Vagina (tissue), 2 donors: Measurements from ENCODE around the gene DDX10. TPM values are rescaled to one million over a fixed set of nuclear protein-coding genes. Genes with fewer than 3 reads are reported as not detected.

ENCODE experiments used
- DNase-seq, 2 donors: peaks; one replicate each; pipeline ENCODE4 v3.0.0-alpha.2; 2017; ENCODE audit errors: extremely low spot score in 2 of 2
- H3K27ac ChIP-seq: fragments of 200-600 bp; sonication (generic); one replicate; pipeline ENCODE4 v1.5.1; 2019
- H3K27me3 ChIP-seq: fragments of 200-600 bp; sonication (generic); one replicate; pipeline ENCODE4 v1.5.1; 2019
- H3K36me3 ChIP-seq, 2 donors: fragments of 200-600 bp; sonication (generic); one replicate each; pipeline ENCODE4 v1.5.1; 2017 to 2019
- H3K4me1 ChIP-seq: fragments of 200-600 bp; sonication (generic); one replicate; pipeline ENCODE4 v1.5.1; 2019
- H3K4me3 ChIP-seq, 2 donors: fragments of 200-600 bp; sonication (generic); 1 replicate in 1 of 2; 2 replicates in 1 of 2; pipeline ENCODE4 v1.5.1; 2016 to 2019
- H3K9me3 ChIP-seq: fragments of 200-600 bp; sonication (generic); one replicate; pipeline ENCODE4 v1.5.1; 2019
- CTCF ChIP-seq, 3 experiments: fragments of 450-650 bp in 2 of 3; fragments of 200-600 bp in 1 of 3; sonication (generic) in 1 of 3; IDR thresholded peaks; one replicate each; pipeline ENCODE4 v1.5.1; 2017 to 2019; ENCODE audit warnings: antibody characterized with exemption in 3 of 3, mild to moderate bottlenecking in 2 of 3, moderate library complexity in 2 of 3
- POLR2A ChIP-seq, 2 donors: fragments of 450-650 bp; IDR thresholded peaks; one replicate each; pipeline ENCODE4 v1.6.1; 2017; ENCODE audit warnings: antibody characterized with exemption in 2 of 2, mild to moderate bottlenecking in 2 of 2, moderate library complexity in 2 of 2
- POLR2AphosphoS5 ChIP-seq, 2 donors: sonication (generic); formaldehyde crosslinking; IDR thresholded peaks; one replicate each; pipeline ENCODE4 v1.9.0; 2017; ENCODE audit warnings: antibody characterized with exemption in 2 of 2, mild to moderate bottlenecking in 2 of 2, low read depth in 1 of 2; ENCODE audit not compliant: insufficient read depth in 1 of 2
- intact Hi-C: fragments of 100-400 bp; cut with DNase I; formaldehyde crosslinking; loops from one replicate; pipeline ENCODE4 v1.15.1; 2023
- total RNA-seq: library from RNA; depleted of rRNA; stranded (reverse); fragments of >200 nt; gene quantifications from one replicate; pipeline ENCODE4 v1.2.3, GENCODE V29; 2016

DDX10 gene
- total RNA-seq, 1 donor from 2014 or later = 23.8 TPM

GRCh38 chr11:108931168-108931567 lies 266.3 kb downstream of the DDX10 start:
- Histone ChIP-seq H3K9me3 (no peaks in the 10 kb centered on the region), H3K4me1 (no peaks in the 10 kb centered on the region), H3K27ac (no peak overlapping the region), H3K27me3 (no peaks in the 10 kb centered on the region), H3K4me3 (no peak overlapping the region), H3K36me3 (no peaks in the 10 kb centered on the region)
- TF ChIP-seq CTCF (IDR thresholded peaks at IDR 0.05) (no peak), POLR2AphosphoS5 (IDR thresholded peaks at IDR 0.05; ENCODE audit: insufficient read depth in 1 of 2, low read depth in 1 of 2) (no peak), POLR2A (IDR thresholded peaks at IDR 0.05) (no peak)
- no peak for DNase-seq
- intact Hi-C loops = no loop called here

DNA sequence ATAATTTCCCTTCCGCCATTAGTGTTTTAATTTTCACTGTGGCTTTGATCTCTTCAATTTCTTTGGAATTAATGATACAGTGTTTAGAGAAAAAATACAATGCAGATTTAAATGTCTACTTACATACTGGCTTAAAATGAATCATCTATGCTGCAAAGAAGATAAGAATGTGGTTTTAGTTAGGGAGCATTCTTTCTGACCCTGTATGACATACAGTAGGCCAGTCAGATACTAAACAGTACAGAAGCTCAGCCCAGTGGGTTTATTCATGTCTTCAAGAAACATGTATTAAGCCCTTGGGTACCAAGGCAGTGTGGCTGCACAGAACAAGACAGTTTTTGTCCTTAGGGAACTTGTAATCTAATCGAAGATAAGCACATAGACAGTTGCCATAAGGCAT lies 268.8 kb downstream of the DDX10 start:
- intact Hi-C loops = no loop called here
- Histone ChIP-seq H3K36me3 (no peaks in the 10 kb centered on the region), H3K27me3 (no peaks in the 10 kb centered on the region), H3K4me3 (no peak overlapping the region), H3K9me3 (no peaks in the 10 kb centered on the region), H3K4me1 (no peaks in the 10 kb centered on the region), H3K27ac (no peak overlapping the region)
- DNase-seq = no peak
- TF ChIP-seq POLR2A (IDR thresholded peaks at IDR 0.05) = no peak
- TF ChIP-seq CTCF (IDR thresholded peaks at IDR 0.05) = no peak
- no peak for TF ChIP-seq POLR2AphosphoS5 (IDR thresholded peaks at IDR 0.05; ENCODE audit: insufficient read depth in 1 of 2, low read depth in 1 of 2)

- TF ChIP-seq POLR2AphosphoS5 (IDR thresholded peaks at IDR 0.05; ENCODE audit: insufficient read depth in 1 of 2, low read depth in 1 of 2) (no peak), POLR2A (IDR thresholded peaks at IDR 0.05) (no peak), CTCF (IDR thresholded peaks at IDR 0.05) (no peak)
- H3K27ac ChIP-seq = no peak overlapping the region
- intact Hi-C loops = no loop called here
- H3K4me1 ChIP-seq = no peaks in the 10 kb centered on the region
- no peak for DNase-seq
- no peak overlapping the region for H3K4me3 ChIP-seq
- no peaks in the 10 kb centered on the region for H3K36me3 ChIP-seq
- no peaks in the 10 kb centered on the region for H3K9me3 ChIP-seq
- no peaks in the 10 kb centered on the region for H3K27me3 ChIP-seq
Measured at GRCh38 chr11:108934289-108934688, 269.4 kb downstream of the DDX10 start.

DNA sequence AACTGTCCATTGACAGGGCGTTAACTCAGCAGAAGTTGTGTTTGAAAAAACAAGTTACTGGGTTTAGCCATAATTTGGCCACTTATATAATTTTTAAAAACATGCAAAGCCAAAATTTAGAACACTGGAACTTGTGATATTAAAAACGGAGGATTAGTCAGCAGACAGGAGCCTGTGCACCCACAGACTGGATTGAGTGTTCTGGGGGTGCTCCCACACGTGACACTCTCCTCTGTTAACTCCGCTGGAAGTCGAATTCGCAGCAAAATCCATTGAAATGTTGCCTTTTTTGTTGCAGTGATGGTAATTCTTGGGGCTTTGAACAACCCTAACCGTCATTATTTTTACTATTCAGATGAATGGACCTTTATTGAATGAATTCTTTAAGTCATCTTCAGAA lies 269.8 kb downstream of the DDX10 start:
- intact Hi-C loops = no loop called here
- no peak overlapping the region for H3K4me3 ChIP-seq
- no peak for TF ChIP-seq CTCF (IDR thresholded peaks at IDR 0.05)
- no peak for TF ChIP-seq POLR2A (IDR thresholded peaks at IDR 0.05)
- no peak for TF ChIP-seq POLR2AphosphoS5 (IDR thresholded peaks at IDR 0.05; ENCODE audit: insufficient read depth in 1 of 2, low read depth in 1 of 2)

DNA sequence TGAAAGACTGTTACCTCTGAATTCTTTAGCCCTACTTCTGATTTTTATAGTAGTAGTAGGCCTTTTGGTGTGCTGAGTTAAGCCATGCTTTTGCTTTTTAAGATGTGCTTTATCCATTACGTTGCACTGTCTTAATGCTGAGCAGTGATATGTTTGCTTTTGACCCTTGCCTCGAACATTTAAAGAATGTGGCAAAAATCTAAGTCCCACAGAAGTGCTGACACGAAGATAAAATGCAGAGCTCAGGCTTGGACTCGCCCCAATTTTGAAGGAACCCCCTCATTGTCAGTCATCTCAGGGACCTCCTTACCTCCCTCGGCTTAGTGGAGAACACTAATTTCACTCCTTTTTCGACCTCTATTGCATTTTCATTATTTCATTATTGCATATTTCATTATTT lies 272.9 kb downstream of the DDX10 start:
- Histone ChIP-seq H3K9me3 (no peaks in the 10 kb centered on the region), H3K27me3 (no peaks in the 10 kb centered on the region), H3K4me1 (no peaks in the 10 kb centered on the region), H3K4me3 (no peak overlapping the region), H3K36me3 (no peaks in the 10 kb centered on the region), H3K27ac (no peak overlapping the region)
- TF ChIP-seq POLR2AphosphoS5 (IDR thresholded peaks at IDR 0.05; ENCODE audit: insufficient read depth in 1 of 2, low read depth in 1 of 2) (no peak), CTCF (IDR thresholded peaks at IDR 0.05) (no peak), POLR2A (IDR thresholded peaks at IDR 0.05) (no peak)
- no peak for DNase-seq
- intact Hi-C loops = no loop called here

More for the DNA sequence above, 269.8 kb downstream of the DDX10 start:
- Histone ChIP-seq H3K36me3 (no peaks in the 10 kb centered on the region), H3K27me3 (no peaks in the 10 kb centered on the region), H3K9me3 (no peaks in the 10 kb centered on the region), H3K27ac (no peak overlapping the region), H3K4me1 (no peaks in the 10 kb centered on the region)
- DNase-seq = no peak
